ENCODE results near the gene CACNA1A.

GRCh38 chr19:13356686-13357280 lies 149.5 kb downstream of the CACNA1A start:
- TF ChIP-seq CTCF (IDR thresholded peaks at IDR 0.05) (no peak), POLR2A (IDR thresholded peaks at IDR 0.05) (no peak)

Data from body of pancreas (tissue), 4 donors.